Neutrophil (primary cell): ENCODE measurements around the gene PNMT.
"Not testable (repeated sequence)": the region's sequence is repeated elsewhere in the genome, so short reads cannot be mapped to it uniquely, and the experiment has no call there.

Experiments
- H3K27ac ChIP-seq: fragments of 200-600 bp; sonication (generic); 2 replicates; pipeline ENCODE4 v1.5.1; 2016; ENCODE audit warnings: mild to moderate bottlenecking, moderate library complexity
- H3K27me3 ChIP-seq: fragments of 200-600 bp; sonication (generic); 2 replicates; pipeline ENCODE4 v1.6.0; 2016; ENCODE audit warnings: mild to moderate bottlenecking
- H3K36me3 ChIP-seq: fragments of 200-600 bp; sonication (generic); 2 replicates; pipeline ENCODE4 v1.5.1; 2017
- H3K4me1 ChIP-seq, 2 experiments: fragments of 200-600 bp in 1 of 2; sonication (generic) in 1 of 2; 1 replicate in 1 of 2; 2 replicates in 1 of 2; pipeline versions ENCODE4 v1.5.1 to v1.6.1; 2013 to 2016; ENCODE audit warnings: low read depth in 1 of 2, low read length in 1 of 2, mild to moderate bottlenecking in 1 of 2, moderate library complexity in 1 of 2; ENCODE audit not compliant: control insufficient read depth in 1 of 2, insufficient read depth in 1 of 2
- H3K4me3 ChIP-seq, 2 experiments: fragments of 200-600 bp in 1 of 2; sonication (generic) in 1 of 2; 1 replicate in 1 of 2; 2 replicates in 1 of 2; pipeline ENCODE4 v1.5.1; 2013 to 2016; ENCODE audit warnings: low read depth in 1 of 2, low read length in 1 of 2, mild to moderate bottlenecking in 1 of 2, moderate library complexity in 1 of 2
- H3K9me3 ChIP-seq: fragments of 200-600 bp; sonication (generic); 2 replicates; pipeline ENCODE4 v1.5.1; 2016
- TF ChIP-seq, protein P1 (sequence below): fragments of 200-600 bp; sonication (generic); IDR thresholded peaks from 2 replicates; pipeline ENCODE4 v1.5.1; 2016; ENCODE audit warnings: antibody characterized with exemption

Gene PNMT

DNA sequence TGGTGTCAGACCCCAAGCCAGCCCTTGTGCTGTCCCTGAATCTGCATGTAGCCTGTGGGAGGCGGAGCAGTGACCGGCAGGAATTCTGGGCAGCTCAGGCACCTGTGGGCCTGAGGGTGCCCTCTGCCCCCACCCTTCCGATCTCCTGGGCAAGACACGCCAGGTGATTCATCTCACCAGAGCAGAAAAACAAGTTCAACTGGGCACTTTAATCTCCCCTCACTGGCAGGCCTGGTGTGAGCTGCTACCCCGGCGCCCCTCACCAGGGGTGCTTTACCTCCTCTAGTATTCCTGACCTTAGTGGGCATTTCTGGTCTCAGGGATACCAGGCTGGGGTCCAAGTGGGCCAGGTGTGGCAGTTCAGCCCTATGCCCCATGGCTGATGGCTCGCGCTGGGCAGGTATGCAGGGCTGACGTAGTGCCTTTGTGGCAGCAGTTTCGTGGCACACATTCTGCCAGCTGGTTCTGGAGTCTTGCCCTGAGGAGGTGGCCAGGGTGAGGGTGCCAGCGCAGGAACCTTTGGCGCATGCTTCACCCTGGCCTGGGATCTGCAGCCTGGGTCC is 37.6 kb downstream of the PNMT start:
- no peaks in the 10 kb centered on the region for H3K4me1 ChIP-seq
- H3K27ac ChIP-seq: no peak overlapping the region
- no peak overlapping the region for H3K4me3 ChIP-seq
- no peaks in the 10 kb centered on the region for H3K36me3 ChIP-seq
- no peaks in the 10 kb centered on the region for H3K9me3 ChIP-seq
- TF ChIP-seq, protein P1, sequence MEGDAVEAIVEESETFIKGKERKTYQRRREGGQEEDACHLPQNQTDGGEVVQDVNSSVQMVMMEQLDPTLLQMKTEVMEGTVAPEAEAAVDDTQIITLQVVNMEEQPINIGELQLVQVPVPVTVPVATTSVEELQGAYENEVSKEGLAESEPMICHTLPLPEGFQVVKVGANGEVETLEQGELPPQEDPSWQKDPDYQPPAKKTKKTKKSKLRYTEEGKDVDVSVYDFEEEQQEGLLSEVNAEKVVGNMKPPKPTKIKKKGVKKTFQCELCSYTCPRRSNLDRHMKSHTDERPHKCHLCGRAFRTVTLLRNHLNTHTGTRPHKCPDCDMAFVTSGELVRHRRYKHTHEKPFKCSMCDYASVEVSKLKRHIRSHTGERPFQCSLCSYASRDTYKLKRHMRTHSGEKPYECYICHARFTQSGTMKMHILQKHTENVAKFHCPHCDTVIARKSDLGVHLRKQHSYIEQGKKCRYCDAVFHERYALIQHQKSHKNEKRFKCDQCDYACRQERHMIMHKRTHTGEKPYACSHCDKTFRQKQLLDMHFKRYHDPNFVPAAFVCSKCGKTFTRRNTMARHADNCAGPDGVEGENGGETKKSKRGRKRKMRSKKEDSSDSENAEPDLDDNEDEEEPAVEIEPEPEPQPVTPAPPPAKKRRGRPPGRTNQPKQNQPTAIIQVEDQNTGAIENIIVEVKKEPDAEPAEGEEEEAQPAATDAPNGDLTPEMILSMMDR: no peak
- H3K27me3 ChIP-seq: peaks cover 31% of the 10 kb centered on the region

DNA sequence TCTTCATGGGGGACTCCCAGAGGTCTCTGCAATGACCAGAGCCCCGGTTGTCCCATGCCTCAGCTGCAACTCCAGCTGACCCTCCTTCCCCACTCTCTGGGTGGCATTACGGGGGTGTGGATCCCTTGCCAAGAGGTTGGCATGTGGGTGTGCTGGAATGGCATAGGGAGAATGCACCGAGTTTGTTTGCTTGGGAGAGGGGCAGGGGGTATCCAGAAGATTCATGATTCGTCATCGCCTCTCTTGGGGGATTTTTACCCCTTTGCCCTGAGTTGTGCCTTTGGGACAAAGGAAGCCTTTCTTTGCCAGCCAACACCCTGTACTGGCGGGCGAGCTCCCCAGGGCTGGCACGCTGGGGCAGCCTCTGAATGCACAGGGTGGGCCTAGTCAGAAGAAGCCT is 38.1 kb downstream of the PNMT start:
- TF ChIP-seq, protein P1: no peak

DNA sequence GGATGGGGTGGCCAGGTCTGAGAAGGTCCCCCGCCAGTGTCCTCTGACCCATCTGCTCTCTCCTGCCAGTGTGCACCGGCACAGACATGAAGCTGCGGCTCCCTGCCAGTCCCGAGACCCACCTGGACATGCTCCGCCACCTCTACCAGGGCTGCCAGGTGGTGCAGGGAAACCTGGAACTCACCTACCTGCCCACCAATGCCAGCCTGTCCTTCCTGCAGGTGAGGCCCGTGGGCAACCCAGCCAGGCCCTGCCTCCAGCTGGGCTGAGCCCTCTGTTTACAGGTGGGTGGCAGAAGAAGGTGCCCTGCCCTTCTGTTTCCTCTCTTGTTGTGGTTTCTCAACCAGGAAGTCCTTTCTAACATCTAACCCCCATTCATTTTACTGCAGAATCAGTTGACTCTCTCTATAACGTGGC is 38.7 kb downstream of the PNMT start:
- Histone ChIP-seq H3K9me3 (no peaks in the 10 kb centered on the region), H3K27me3 (peaks cover 20% of the 10 kb centered on the region), H3K27ac (no peak overlapping the region), H3K4me1 (no peaks in the 10 kb centered on the region), H3K4me3 (no peak overlapping the region), H3K36me3 (no peaks in the 10 kb centered on the region)
- TF ChIP-seq, protein P1: no peak

More for the DNA sequence above, 38.1 kb downstream of the PNMT start:
- no peak overlapping the region for H3K27ac ChIP-seq
- H3K36me3 ChIP-seq: no peaks in the 10 kb centered on the region
- H3K4me3 ChIP-seq: no peak overlapping the region
- no peaks in the 10 kb centered on the region for H3K9me3 ChIP-seq
- no peaks in the 10 kb centered on the region for H3K4me1 ChIP-seq
- peaks cover 25% of the 10 kb centered on the region for H3K27me3 ChIP-seq

DNA sequence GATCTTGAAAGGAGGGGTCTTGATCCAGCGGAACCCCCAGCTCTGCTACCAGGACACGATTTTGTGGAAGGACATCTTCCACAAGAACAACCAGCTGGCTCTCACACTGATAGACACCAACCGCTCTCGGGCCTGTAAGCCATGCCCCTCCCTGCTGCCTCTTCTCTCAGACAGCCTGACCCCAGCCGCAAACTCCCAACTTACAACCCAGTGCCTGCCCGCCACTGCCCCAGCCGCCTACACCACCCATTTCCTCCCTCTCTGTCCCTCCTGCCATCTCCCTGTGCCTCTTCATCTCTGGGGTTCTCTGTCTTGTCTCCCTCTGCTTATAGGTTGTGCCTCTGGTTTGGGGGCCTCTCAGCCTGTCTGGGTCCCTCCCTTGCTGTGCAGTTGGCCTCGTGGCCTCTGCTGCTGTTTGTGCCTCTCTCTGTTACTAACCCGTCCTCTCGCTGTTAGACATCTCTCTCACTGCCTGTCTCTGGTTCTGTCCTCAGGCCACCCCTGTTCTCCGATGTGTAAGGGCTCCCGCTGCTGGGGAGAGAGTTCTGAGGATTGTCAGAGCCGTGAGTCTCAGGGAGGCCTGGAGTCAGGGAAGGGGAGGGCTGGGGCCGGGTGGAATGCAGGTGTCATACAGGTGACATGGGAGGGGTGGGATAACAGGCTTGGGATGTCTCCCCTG is 41.2 kb downstream of the PNMT start:
- TF ChIP-seq, protein P1: no peak
- Histone ChIP-seq H3K27ac (no peak overlapping the region), H3K9me3 (no peaks in the 10 kb centered on the region), H3K36me3 (no peaks in the 10 kb centered on the region), H3K27me3 (no peaks in the 10 kb centered on the region), H3K4me1 (no peaks in the 10 kb centered on the region), H3K4me3 (no peak overlapping the region)

DNA sequence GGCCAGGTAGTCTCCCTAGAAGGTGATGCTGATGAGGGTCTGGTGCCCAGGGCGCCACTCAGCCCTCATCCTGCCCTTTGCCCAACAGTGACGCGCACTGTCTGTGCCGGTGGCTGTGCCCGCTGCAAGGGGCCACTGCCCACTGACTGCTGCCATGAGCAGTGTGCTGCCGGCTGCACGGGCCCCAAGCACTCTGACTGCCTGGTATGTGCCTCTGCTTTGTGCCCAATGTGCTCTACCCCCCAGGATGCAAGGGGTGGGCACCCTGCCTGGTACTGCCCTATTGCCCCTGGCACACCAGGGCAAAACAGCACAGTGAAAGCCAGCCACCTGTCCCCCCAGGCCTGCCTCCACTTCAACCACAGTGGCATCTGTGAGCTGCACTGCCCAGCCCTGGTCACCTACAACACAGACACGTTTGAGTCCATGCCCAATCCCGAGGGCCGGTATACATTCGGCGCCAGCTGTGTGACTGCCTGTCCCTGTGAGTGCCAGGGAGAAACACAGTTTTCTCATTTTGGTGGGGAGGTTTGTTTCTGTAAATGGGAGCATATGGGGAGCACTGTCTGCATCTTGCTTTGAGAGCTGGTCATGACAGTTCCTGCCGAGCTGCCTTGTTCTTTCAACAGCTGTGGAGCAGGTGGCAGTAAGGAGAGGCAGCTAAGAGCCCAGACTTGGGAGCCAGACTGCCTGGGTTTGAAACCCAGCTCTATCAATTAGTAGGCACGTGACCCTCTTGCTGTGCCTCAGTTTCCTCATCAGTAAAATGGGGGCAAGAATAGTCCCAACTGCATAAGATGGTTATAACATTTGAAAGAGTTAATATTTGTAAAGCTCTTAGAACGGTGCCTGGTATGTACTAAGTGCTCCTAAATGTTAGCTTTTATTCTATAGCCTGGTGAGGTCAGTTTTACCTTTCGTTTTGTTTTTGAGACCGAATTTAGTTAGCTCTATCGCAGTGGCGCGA is 42.0 kb downstream of the PNMT start:
- no peaks in the 10 kb centered on the region for H3K36me3 ChIP-seq
- no peaks in the 10 kb centered on the region for H3K27me3 ChIP-seq
- H3K4me1 ChIP-seq: no peaks in the 10 kb centered on the region
- H3K4me3 ChIP-seq: no peak overlapping the region
- H3K9me3 ChIP-seq: no peaks in the 10 kb centered on the region
- H3K27ac ChIP-seq: no peak overlapping the region
- TF ChIP-seq, protein P1: no peak

DNA sequence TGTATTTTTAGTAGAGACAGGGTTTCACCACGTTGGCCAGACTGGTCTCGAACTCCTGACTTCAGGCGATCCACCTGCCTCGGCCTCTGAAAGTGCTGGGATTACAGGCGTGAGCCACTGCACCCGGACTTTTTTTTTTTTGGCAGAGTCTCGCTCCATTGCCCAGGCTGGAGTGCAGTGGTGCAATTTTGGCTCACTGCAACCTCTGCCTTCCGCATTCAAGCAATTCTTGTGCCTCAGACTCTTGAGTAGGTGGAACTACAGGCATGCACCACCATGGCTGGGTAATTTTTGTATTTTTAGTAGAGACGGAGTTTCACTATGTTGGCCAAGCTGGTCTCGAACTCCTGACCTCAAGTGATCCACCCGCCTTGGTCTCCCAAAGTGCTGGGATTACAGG is 42.8 kb downstream of the PNMT start:
- H3K4me3 ChIP-seq, H3K27me3 ChIP-seq, H3K36me3 ChIP-seq, H3K9me3 ChIP-seq, H3K27ac ChIP-seq, H3K4me1 ChIP-seq: not testable (repeated sequence)
